ENCODE data around the gene MYOF. TPM values are rescaled to one million over a fixed set of nuclear protein-coding genes. Genes with fewer than 3 reads are reported as not detected.

The MYOF gene
- total and polyA plus RNA-seq, 8 donors, result 5.0 to 111 (median 36.0) TPM

- DNase-seq, result no peak
- no peak overlapping the region for H3K27ac ChIP-seq
- TF ChIP-seq EP300 (IDR thresholded peaks at IDR 0.05), result no peak
- intact Hi-C loops (cut with DNase I; ENCODE audit: low total_unique reads), result no loop called here
- H3K36me3 ChIP-seq, result no peaks in the 10 kb centered on the region
- no peaks in the 10 kb centered on the region for H3K27me3 ChIP-seq
- peaks cover 0 to 6% (median 2%) of the 10 kb centered on the region in 4 donors for H3K9me3 ChIP-seq
- 36 to 50% (median 48%) methylated on average over 4 of the region's 4 CpGs for WGBS, 5 donors
- H3K4me3 ChIP-seq, result no peak overlapping the region
- no peaks in the 10 kb centered on the region for H3K4me1 ChIP-seq
Measured at GRCh38 chr10:93274419-93274818, 207.7 kb downstream of the MYOF start.

GRCh38 chr10:93272884-93273675, 209.1 kb downstream of the MYOF start:
- Histone ChIP-seq H3K9me3 (peaks cover 0 to 12% (median 5%) of the 10 kb centered on the region in 4 donors), H3K4me1 (no peaks in the 10 kb centered on the region), H3K27ac (no peak overlapping the region), H3K4me3 (no peak overlapping the region), H3K36me3 (no peaks in the 10 kb centered on the region), H3K27me3 (no peaks in the 10 kb centered on the region)
- no peak for DNase-seq
- no peak for TF ChIP-seq EP300 (IDR thresholded peaks at IDR 0.05)
- no peak for TF ChIP-seq POLR2A (IDR thresholded peaks at IDR 0.05)
- TF ChIP-seq, protein P1, sequence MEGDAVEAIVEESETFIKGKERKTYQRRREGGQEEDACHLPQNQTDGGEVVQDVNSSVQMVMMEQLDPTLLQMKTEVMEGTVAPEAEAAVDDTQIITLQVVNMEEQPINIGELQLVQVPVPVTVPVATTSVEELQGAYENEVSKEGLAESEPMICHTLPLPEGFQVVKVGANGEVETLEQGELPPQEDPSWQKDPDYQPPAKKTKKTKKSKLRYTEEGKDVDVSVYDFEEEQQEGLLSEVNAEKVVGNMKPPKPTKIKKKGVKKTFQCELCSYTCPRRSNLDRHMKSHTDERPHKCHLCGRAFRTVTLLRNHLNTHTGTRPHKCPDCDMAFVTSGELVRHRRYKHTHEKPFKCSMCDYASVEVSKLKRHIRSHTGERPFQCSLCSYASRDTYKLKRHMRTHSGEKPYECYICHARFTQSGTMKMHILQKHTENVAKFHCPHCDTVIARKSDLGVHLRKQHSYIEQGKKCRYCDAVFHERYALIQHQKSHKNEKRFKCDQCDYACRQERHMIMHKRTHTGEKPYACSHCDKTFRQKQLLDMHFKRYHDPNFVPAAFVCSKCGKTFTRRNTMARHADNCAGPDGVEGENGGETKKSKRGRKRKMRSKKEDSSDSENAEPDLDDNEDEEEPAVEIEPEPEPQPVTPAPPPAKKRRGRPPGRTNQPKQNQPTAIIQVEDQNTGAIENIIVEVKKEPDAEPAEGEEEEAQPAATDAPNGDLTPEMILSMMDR (IDR thresholded peaks at IDR 0.05), result no peak
- no peak for TF ChIP-seq POLR2AphosphoS5 (IDR thresholded peaks at IDR 0.05)
- WGBS, 5 donors, result 58 to 70% (median 63%) methylated on average over 8 of the region's 8 CpGs
- intact Hi-C loops (cut with DNase I; ENCODE audit: low total_unique reads), result no loop called here

GRCh38 chr10:93271347-93271746, 210.8 kb downstream of the MYOF start:
- H3K27ac ChIP-seq, result no peak overlapping the region
- no peak overlapping the region for H3K4me3 ChIP-seq
- no peak for DNase-seq
- H3K27me3 ChIP-seq, result no peaks in the 10 kb centered on the region
- no peaks in the 10 kb centered on the region for H3K36me3 ChIP-seq
- H3K4me1 ChIP-seq, result no peaks in the 10 kb centered on the region
- intact Hi-C loops (cut with DNase I; ENCODE audit: low total_unique reads), result no loop called here
- H3K9me3 ChIP-seq, result peaks cover 0 to 12% (median 5%) of the 10 kb centered on the region in 4 donors
- TF ChIP-seq POLR2AphosphoS5 (IDR thresholded peaks at IDR 0.05) (no peak), POLR2A (IDR thresholded peaks at IDR 0.05) (no peak), EP300 (IDR thresholded peaks at IDR 0.05) (no peak)
- TF ChIP-seq, protein P1 (IDR thresholded peaks at IDR 0.05), result no peak

GRCh38 chr10:93269281-93269680, 212.9 kb downstream of the MYOF start:
- intact Hi-C loops (cut with DNase I; ENCODE audit: low total_unique reads), result no loop called here
- Histone ChIP-seq H3K27ac (no peak overlapping the region), H3K27me3 (no peaks in the 10 kb centered on the region), H3K4me1 (no peaks in the 10 kb centered on the region), H3K4me3 (no peak overlapping the region), H3K36me3 (no peaks in the 10 kb centered on the region), H3K9me3 (peaks cover 0 to 12% (median 5%) of the 10 kb centered on the region in 4 donors)
- no peak for DNase-seq
- TF ChIP-seq POLR2AphosphoS5 (IDR thresholded peaks at IDR 0.05) (no peak), POLR2A (IDR thresholded peaks at IDR 0.05) (no peak), EP300 (IDR thresholded peaks at IDR 0.05) (no peak)
- TF ChIP-seq, protein P1 (IDR thresholded peaks at IDR 0.05), result no peak
- 93 to 96% (median 94%) methylated on average over 3 of the region's 3 CpGs for WGBS, 5 donors

GRCh38 chr10:93268021-93268420, 214.1 kb downstream of the MYOF start:
- DNase-seq, result no peak
- Histone ChIP-seq H3K4me1 (no peaks in the 10 kb centered on the region), H3K36me3 (no peaks in the 10 kb centered on the region), H3K27me3 (no peaks in the 10 kb centered on the region), H3K27ac (no peak overlapping the region), H3K9me3 (peaks cover 0 to 12% (median 5%) of the 10 kb centered on the region in 4 donors), H3K4me3 (no peak overlapping the region)
- TF ChIP-seq POLR2AphosphoS5 (IDR thresholded peaks at IDR 0.05), result no peak
- TF ChIP-seq, protein P1 (IDR thresholded peaks at IDR 0.05), result no peak
- TF ChIP-seq EP300 (IDR thresholded peaks at IDR 0.05), result no peak
- TF ChIP-seq POLR2A (IDR thresholded peaks at IDR 0.05), result no peak
- intact Hi-C loops (cut with DNase I; ENCODE audit: low total_unique reads), result no loop called here
- WGBS, 5 donors, result 70 to 82% (median 75%) methylated on average over 3 of the region's 3 CpGs

All from stomach (tissue), 9 donors.